Ovary (tissue), 9 donors: ENCODE results near the gene CTNNA3. TPM values are rescaled to one million over a fixed set of nuclear protein-coding genes. Genes with fewer than 3 reads are reported as not detected.

ENCODE experiments used
- DNase-seq, 5 donors: peaks; one replicate each; pipeline ENCODE4 v3.0.0-alpha.2; 2019 to 2020
- H3K27ac ChIP-seq, 2 donors: fragments of 200-600 bp; one replicate each; pipeline versions ENCODE4 v1.5.1 to v1.8.0; 2019 to 2022
- H3K27me3 ChIP-seq: fragments of 200-600 bp; one replicate; pipeline ENCODE4 v1.8.0; 2022
- H3K36me3 ChIP-seq: fragments of 200-600 bp; sonication (generic); one replicate; pipeline ENCODE4 v1.5.1; 2019
- H3K4me1 ChIP-seq: one replicate; pipeline ENCODE4 v1.8.1; 2013; ENCODE audit warnings: mild to moderate bottlenecking, moderate library complexity; ENCODE audit not compliant: insufficient read depth
- H3K4me3 ChIP-seq: fragments of 200-600 bp; sonication (generic); one replicate; pipeline ENCODE4 v1.5.1; 2017
- H3K9me3 ChIP-seq, 2 donors: fragments of 200-600 bp in 1 of 2; sonication (generic) in 1 of 2; one replicate each; pipeline versions ENCODE4 v1.5.1 to v1.8.1; 2013 to 2019; ENCODE audit warnings: mild to moderate bottlenecking in 1 of 2, moderate library complexity in 1 of 2
- EP300 ChIP-seq: sonication (generic); formaldehyde crosslinking; IDR thresholded peaks from one replicate; pipeline ENCODE4 v1.6.1; 2017; ENCODE audit warnings: antibody characterized with exemption
- POLR2A ChIP-seq: fragments of 450-650 bp; IDR thresholded peaks from one replicate; pipeline ENCODE4 v1.6.1; 2017; ENCODE audit warnings: antibody characterized with exemption, mild to moderate bottlenecking, moderate library complexity
- WGBS, 3 donors: extraction: QIAGEN DNeasy Blood & Tissue Kit in 1 of 3; methylation state at CpG; one replicate each; pipeline versions ENCODE4 v1.1.5 to v1.1.7; 2013 to 2017; 5-methylcytosine and 5-hydroxymethylcytosine counted together
- intact Hi-C, 4 donors: fragments of 100-400 bp; cut with DNase I; formaldehyde crosslinking; loops; one replicate each; pipeline versions ENCODE4 v1.11.0 to v1.15.1; 2022 to 2023
- polyA plus RNA-seq, 2 donors: library from polyadenylated mRNA; stranded (reverse); fragments of 200-250 nt in 1 of 2; fragments of 350-450 nt in 1 of 2; fragmentation: Illumina TruSeq in 1 of 2; extraction: RNeasy Lipid Tissue Mini Kit (QIAGEN cat#74804) in 1 of 2; gene quantifications; one replicate each; pipeline ENCODE4 v1.2.3, GENCODE V29; 2013 to 2014
- total RNA-seq, 7 donors: library from RNA; depleted of rRNA in 2 of 7; stranded (reverse); fragments of >200 nt in 2 of 7; fragmentation: NEBNext Ultra II Directional in 3 of 7; extraction: Animal tissue kit (Norgen Biotek cat#: 25700) in 3 of 7; gene quantifications; one replicate each; pipeline versions ENCODE4 v1.1.0 to v1.2.4, GENCODE V29; 2016 to 2023
- TF ChIP-seq, protein P1 (sequence below), 3 donors: fragments of 450-650 bp in 2 of 3; fragments of 200-600 bp in 1 of 3; IDR thresholded peaks; one replicate each; pipeline versions ENCODE4 v1.5.1 to v1.8.0; 2016 to 2022; ENCODE audit warnings: antibody characterized with exemption in 3 of 3, mild to moderate bottlenecking in 1 of 3
- donor health status: DM: no; HTN: no; CAD: no; lungs with moderate emphysema.
- donor health status: DM: no; HTN: no; CAD: no.
- donor health status: Bipolar disorder and iron deficiency.
- donor health status: DM: yes; HTN: yes; CAD: no.
- donor health status: DM: no; HTN: no; CAD: no.
- donor health status: DM: yes; HTN: yes; CAD: no.

The CTNNA3 gene
- total and polyA plus RNA-seq, 9 donors: 1.9 to 9.7 (median 4.0) TPM

DNA sequence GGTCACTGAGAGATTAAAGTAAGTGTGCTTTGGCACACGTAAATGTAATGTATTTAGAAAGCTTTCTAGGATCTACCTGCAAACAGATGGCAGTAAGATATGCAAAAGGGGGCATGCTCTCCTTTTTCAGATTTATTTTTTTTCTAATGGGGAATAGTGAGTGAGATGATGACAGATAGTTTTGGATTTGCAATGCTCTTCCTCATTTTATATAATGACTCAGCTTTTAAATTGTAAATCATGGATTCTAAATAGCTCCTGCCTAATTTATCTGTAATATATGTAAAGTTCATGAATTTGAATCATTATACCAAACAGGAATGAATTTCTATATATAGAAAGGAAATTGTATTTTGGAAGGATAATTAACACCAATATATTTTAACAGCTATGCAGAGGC lies 1731.8 kb downstream of the CTNNA3 start:
- 70 to 82% (median 71%) methylated on average over 1 of the region's 1 CpG for WGBS, 3 donors

DNA sequence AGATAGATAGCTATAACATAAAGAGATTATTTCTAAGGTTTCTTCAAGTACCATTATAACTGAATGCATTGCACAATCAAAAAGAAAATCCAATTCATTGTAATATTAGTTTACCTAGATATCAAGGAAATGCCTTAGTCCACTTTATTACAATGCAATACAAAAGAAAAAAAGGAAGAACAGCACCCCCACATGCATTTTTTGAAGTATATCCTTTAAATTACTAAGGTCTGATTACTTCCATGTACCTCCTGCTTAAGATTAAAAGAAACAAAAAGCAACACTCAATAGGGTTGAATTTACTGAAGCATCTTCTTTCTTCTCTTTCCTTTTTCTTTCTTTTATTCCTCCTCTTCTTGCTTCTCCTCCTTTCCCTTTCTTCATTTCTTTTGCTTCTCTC lies 1743.9 kb downstream of the CTNNA3 start:
- Histone ChIP-seq H3K9me3 (no peaks in the 10 kb centered on the region), H3K27me3 (no peaks in the 10 kb centered on the region), H3K27ac (no peak overlapping the region), H3K36me3 (no peaks in the 10 kb centered on the region), H3K4me1 (no peaks in the 10 kb centered on the region), H3K4me3 (no peak overlapping the region)
- TF ChIP-seq, protein P1, sequence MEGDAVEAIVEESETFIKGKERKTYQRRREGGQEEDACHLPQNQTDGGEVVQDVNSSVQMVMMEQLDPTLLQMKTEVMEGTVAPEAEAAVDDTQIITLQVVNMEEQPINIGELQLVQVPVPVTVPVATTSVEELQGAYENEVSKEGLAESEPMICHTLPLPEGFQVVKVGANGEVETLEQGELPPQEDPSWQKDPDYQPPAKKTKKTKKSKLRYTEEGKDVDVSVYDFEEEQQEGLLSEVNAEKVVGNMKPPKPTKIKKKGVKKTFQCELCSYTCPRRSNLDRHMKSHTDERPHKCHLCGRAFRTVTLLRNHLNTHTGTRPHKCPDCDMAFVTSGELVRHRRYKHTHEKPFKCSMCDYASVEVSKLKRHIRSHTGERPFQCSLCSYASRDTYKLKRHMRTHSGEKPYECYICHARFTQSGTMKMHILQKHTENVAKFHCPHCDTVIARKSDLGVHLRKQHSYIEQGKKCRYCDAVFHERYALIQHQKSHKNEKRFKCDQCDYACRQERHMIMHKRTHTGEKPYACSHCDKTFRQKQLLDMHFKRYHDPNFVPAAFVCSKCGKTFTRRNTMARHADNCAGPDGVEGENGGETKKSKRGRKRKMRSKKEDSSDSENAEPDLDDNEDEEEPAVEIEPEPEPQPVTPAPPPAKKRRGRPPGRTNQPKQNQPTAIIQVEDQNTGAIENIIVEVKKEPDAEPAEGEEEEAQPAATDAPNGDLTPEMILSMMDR (IDR thresholded peaks at IDR 0.05): no peak
- TF ChIP-seq POLR2A (no peak), EP300 (no peak)
- intact Hi-C loops: no loop called here
- no peak for DNase-seq

More for the DNA sequence above, 1731.8 kb downstream of the CTNNA3 start:
- no peak for TF ChIP-seq POLR2A
- TF ChIP-seq EP300: no peak
- TF ChIP-seq, protein P1 (IDR thresholded peaks at IDR 0.05): no peak
- no peak overlapping the region for H3K4me3 ChIP-seq
- H3K27ac ChIP-seq: no peak overlapping the region
- H3K9me3 ChIP-seq: no peaks in the 10 kb centered on the region
- no peaks in the 10 kb centered on the region for H3K4me1 ChIP-seq
- H3K27me3 ChIP-seq: no peaks in the 10 kb centered on the region
- intact Hi-C loops: no loop called here
- no peaks in the 10 kb centered on the region for H3K36me3 ChIP-seq
- DNase-seq: no peak

DNA sequence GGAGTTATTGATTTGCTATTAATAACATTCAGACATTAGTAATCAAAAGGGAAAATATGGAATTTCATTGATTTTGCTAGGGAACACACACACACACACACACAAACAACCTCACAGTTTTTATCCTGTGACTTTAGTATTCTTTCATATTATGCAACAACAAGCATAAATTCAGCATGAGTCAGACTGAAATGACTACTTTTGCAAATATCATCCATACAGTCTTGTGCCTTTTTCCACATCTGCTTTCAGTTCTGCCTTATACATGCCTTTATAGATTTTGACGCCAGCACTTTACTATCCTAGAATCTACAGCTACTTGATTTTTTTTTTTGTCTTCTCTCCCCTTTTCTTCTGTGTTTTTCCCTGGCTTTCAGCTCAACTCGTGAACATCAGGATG lies 1745.9 kb downstream of the CTNNA3 start:
- Histone ChIP-seq H3K27ac (no peak overlapping the region), H3K27me3 (no peaks in the 10 kb centered on the region), H3K4me3 (no peak overlapping the region), H3K36me3 (no peaks in the 10 kb centered on the region), H3K9me3 (no peaks in the 10 kb centered on the region), H3K4me1 (no peaks in the 10 kb centered on the region)
- 30 to 49% (median 48%) methylated on average over 2 of the region's 2 CpGs for WGBS, 3 donors
- TF ChIP-seq, protein P1 (IDR thresholded peaks at IDR 0.05): no peak
- TF ChIP-seq POLR2A (no peak), EP300 (no peak)
- DNase-seq: no peak
- intact Hi-C loops: no loop called here

DNA sequence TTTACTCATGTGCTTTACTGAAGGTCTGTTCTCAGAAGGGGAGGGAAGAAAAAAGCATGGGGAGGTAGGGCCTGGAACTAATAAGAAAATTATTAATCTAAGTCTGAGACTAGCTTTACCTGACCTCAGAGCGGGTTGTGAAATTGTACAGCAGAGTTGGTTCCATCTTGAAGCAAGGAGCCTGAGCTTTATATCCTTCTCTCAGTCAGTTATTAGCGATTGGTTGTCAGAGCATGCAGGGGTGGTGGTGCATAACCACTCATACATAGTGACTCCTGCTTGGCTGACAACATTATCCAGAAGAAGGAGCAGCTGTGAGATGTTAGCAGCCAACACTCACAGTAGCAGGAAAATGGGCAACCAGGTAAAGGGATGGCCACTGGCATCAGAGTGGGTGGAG lies 1746.5 kb downstream of the CTNNA3 start:
- intact Hi-C loops: no loop called here
- DNase-seq: no peak
- H3K36me3 ChIP-seq: no peaks in the 10 kb centered on the region
- H3K4me1 ChIP-seq: no peaks in the 10 kb centered on the region
- H3K9me3 ChIP-seq: no peaks in the 10 kb centered on the region
- no peak overlapping the region for H3K27ac ChIP-seq
- no peak for TF ChIP-seq POLR2A
- TF ChIP-seq, protein P1 (IDR thresholded peaks at IDR 0.05): no peak
- TF ChIP-seq EP300: no peak
- H3K4me3 ChIP-seq: no peak overlapping the region
- H3K27me3 ChIP-seq: no peaks in the 10 kb centered on the region
- 47 to 88% (median 48%) methylated on average over 2 of the region's 2 CpGs for WGBS, 3 donors

DNA sequence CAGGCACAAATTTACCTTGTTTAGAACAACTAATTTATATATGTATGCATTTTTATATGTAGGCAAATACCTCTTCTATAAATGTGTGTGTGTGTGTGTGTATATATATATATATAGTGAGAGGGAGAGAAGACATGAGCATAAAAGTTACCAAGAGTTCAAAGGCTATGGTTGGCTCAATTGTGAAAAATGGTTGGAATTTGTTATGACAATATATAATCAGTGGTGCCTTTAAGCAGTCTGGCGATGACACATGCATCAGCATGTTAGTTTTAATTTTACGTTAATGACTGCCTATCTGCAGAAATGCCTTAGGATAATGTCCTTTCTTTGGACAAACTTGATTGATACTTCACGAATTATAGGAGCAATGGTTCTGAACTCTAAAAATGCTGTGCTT lies 1750.9 kb downstream of the CTNNA3 start:
- 80 to 90% (median 88%) methylated on average over 3 of the region's 3 CpGs for WGBS, 3 donors
- Histone ChIP-seq H3K4me1 (no peaks in the 10 kb centered on the region), H3K9me3 (no peaks in the 10 kb centered on the region), H3K36me3 (no peaks in the 10 kb centered on the region), H3K27ac (no peak overlapping the region), H3K27me3 (no peaks in the 10 kb centered on the region), H3K4me3 (no peak overlapping the region)
- TF ChIP-seq POLR2A (no peak), EP300 (no peak)
- TF ChIP-seq, protein P1 (IDR thresholded peaks at IDR 0.05): no peak
- no peak for DNase-seq
- intact Hi-C loops: no loop called here
